Right lobe of liver (tissue), 6 donors: ENCODE measurements around the gene CDK8. TPM values are rescaled to one million over a fixed set of nuclear protein-coding genes. Genes with fewer than 3 reads are reported as not detected.
A peak's percentile ranks its signal among the peaks of the same experiment; 100 is the strongest.

Experiments used
- ATAC-seq, 4 donors: fragments of 200-7000 bp; cut with Tn5 transposase; one replicate each; pipeline ENCODE4 v1.9.1; 2020; ENCODE audit warnings: mild to moderate bottlenecking in 4 of 4, moderate library complexity in 4 of 4
- DNase-seq, 3 donors: peaks; one replicate each; pipeline ENCODE4 v3.0.0-alpha.2; 2020
- H3K27ac ChIP-seq, 3 donors: fragments of 200-600 bp; one replicate each; pipeline ENCODE4 v1.8.0; 2022
- H3K27me3 ChIP-seq, 2 donors: fragments of 200-600 bp; one replicate each; pipeline ENCODE4 v1.8.0; 2022
- H3K36me3 ChIP-seq, 4 donors: fragments of 200-600 bp; sonication (generic) in 1 of 4; one replicate each; pipeline versions ENCODE4 v1.5.1 to v1.8.0; 2017 to 2022; ENCODE audit warnings: control low read depth in 1 of 4
- H3K4me1 ChIP-seq, 4 donors: fragments of 200-600 bp; sonication (generic) in 1 of 4; one replicate each; pipeline versions ENCODE4 v1.5.1 to v1.8.0; 2017 to 2022; ENCODE audit warnings: control low read depth in 1 of 4
- H3K4me3 ChIP-seq, 3 donors: fragments of 200-600 bp; one replicate each; pipeline ENCODE4 v1.8.0; 2022
- H3K9me3 ChIP-seq, 4 donors: fragments of 200-600 bp; sonication (generic) in 1 of 4; one replicate each; pipeline versions ENCODE4 v1.5.1 to v1.8.0; 2017 to 2022; ENCODE audit warnings: control low read depth in 1 of 4
- POLR2A ChIP-seq: fragments of 450-650 bp; IDR thresholded peaks from one replicate; pipeline ENCODE4 v1.6.1; 2017; ENCODE audit warnings: antibody characterized with exemption, mild to moderate bottlenecking
- WGBS: methylation state at CpG from one replicate; pipeline ENCODE4 v1.1.6; 2018; ENCODE audit warnings: low coverage, low lambda C conversion rate; ENCODE audit not compliant: insufficient coverage; ENCODE audit errors: missing lambda C conversion rate; 5-methylcytosine and 5-hydroxymethylcytosine counted together
- intact Hi-C, 2 donors: fragments of 100-400 bp; cut with DNase I; formaldehyde crosslinking; loops; one replicate each; pipeline versions ENCODE4 v1.11.2 to v1.14.1; 2022
- total RNA-seq, 6 experiments: library from RNA; depleted of rRNA in 2 of 6; stranded (reverse); fragments of >200 nt in 2 of 6; fragmentation: NEBNext Ultra II Directional in 3 of 6; extraction: Animal tissue kit (Norgen Biotek cat#: 25700) in 3 of 6; gene quantifications; one replicate each; pipeline versions ENCODE4 v1.1.0 to v1.2.4, GENCODE V29; 2016 to 2023
- TF ChIP-seq, protein P1 (sequence below), 4 donors: fragments of 200-600 bp in 3 of 4; fragments of 450-650 bp in 1 of 4; IDR thresholded peaks; one replicate each; pipeline versions ENCODE4 v1.5.1 to v1.8.0; 2016 to 2022; ENCODE audit warnings: antibody characterized with exemption in 4 of 4, mild to moderate bottlenecking in 2 of 4
- donor health status: DM: no; HTN: yes; CAD: no.
- donor health status: DM: no; HTN: no; CAD: no.
- donor health status: DM: no; HTN: no; CAD: no.
- donor health status: DM: no; HTN: yes; CAD: no.
- donor health status: DM: no; HTN: yes; CAD: no.

Gene CDK8
- total RNA-seq, 6 experiments from 2014 or later, result 6.2 to 10.5 (median 7.7) TPM

DNA sequence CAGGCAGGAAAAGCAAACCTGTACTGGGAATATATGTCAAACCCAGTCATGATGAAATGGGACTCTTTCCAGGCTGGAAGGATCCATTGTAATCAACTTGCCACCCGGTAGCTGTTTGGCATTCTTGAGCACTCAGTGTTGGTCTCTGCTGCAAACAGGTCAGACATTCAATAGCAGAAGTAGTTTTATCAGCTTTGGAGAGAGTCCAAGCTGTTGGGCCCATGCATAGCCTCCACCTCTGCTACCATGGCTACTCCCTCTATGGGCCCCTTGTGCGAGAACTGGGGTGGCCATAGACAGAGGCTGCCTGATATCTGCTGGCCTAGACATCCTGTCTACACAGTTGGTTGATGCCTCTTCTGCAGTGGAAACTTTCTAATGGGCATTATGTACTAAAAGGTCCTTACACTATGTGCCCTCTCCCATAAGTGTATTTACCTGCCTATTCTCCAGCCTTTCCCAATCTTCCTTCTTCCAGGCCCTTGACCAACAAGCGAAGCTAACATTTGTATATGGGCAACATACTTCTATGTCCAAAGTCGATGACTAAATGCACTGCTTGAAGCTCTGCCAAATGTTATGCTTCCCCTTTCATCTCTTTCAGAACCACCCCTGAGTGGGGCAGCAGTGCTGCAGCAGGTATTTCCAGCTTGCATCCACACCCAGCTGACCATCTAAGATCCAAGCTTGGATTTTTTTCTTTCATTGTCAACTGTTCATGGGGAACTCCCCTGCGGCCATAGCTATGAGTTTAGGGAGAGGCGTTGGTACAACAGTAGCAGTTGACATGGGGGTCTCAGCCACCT lies 26.6 kb upstream of the CDK8 start:
- H3K27me3 ChIP-seq, result no peaks in the 10 kb centered on the region
- DNase-seq, result no peak
- no peak overlapping the region for H3K4me3 ChIP-seq
- 76% methylated on average over 4 of the region's 6 CpGs for WGBS
- intact Hi-C loops, result no loop called here
- H3K27ac ChIP-seq, result no peak overlapping the region
- ATAC-seq, result no peak
- H3K36me3 ChIP-seq, result no peaks in the 10 kb centered on the region
- peaks cover 0 to 6% (median 0%) of the 10 kb centered on the region in 4 donors for H3K4me1 ChIP-seq
- H3K9me3 ChIP-seq, result no peaks in the 10 kb centered on the region
- TF ChIP-seq POLR2A, result no peak
- TF ChIP-seq, protein P1, sequence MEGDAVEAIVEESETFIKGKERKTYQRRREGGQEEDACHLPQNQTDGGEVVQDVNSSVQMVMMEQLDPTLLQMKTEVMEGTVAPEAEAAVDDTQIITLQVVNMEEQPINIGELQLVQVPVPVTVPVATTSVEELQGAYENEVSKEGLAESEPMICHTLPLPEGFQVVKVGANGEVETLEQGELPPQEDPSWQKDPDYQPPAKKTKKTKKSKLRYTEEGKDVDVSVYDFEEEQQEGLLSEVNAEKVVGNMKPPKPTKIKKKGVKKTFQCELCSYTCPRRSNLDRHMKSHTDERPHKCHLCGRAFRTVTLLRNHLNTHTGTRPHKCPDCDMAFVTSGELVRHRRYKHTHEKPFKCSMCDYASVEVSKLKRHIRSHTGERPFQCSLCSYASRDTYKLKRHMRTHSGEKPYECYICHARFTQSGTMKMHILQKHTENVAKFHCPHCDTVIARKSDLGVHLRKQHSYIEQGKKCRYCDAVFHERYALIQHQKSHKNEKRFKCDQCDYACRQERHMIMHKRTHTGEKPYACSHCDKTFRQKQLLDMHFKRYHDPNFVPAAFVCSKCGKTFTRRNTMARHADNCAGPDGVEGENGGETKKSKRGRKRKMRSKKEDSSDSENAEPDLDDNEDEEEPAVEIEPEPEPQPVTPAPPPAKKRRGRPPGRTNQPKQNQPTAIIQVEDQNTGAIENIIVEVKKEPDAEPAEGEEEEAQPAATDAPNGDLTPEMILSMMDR (IDR thresholded peaks at IDR 0.05), result no peak

DNA sequence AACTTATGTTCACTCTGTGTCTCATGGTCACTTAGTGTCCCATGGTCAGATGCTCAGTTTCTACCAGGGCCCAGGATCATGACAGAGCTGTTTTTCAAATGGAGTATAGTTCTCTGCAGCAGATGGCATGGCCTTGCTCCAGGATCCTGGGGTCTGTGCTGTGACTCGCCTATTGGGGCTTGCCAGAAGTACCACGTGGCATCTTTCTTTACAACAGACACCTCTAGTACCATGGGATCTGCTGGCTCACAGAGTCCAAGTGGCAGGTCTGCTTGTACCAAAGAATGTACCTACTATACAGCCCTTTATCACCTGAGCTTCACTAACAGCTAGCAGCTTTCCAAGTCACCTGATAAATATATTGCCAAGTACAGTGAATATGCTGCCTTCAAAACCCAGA lies 25.8 kb upstream of the CDK8 start:
- H3K27ac ChIP-seq, result no peak overlapping the region
- H3K9me3 ChIP-seq, result no peaks in the 10 kb centered on the region
- intact Hi-C loops, result no loop called here
- H3K36me3 ChIP-seq, result no peaks in the 10 kb centered on the region
- no peaks in the 10 kb centered on the region for H3K4me1 ChIP-seq
- DNase-seq (no peak), ATAC-seq (no peak)
- WGBS, result 71% methylated on average over 1 of the region's 2 CpGs
- H3K27me3 ChIP-seq, result no peaks in the 10 kb centered on the region
- TF ChIP-seq, protein P1 (IDR thresholded peaks at IDR 0.05), result no peak
- no peak overlapping the region for H3K4me3 ChIP-seq

DNA sequence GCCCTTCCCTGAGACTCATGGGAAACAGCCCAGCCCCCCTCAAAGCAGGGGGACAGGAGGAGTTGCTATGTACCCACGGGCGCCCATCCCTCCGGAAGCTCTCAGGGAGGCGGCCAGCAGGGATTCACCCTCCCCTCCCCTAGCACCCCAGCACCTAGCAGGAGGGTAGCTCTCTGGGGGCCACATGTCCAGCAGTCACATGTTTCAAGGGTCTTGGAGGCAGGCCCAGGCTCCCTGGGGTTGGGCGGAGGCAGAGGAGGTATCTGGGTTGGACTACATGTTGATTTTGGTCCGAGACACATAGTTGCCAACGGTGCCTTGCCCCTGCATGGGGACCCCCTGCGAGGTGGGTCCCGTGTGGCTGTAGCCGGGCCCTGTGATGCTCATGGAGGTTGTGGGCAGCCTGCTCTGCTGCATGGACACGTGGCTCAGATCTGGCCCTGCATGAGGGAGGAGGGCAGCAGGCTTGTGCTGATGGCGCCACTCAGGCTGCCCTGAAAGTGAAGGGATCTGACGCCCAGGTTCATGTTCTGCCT lies 24.8 kb upstream of the CDK8 start:
- H3K27me3 ChIP-seq, result no peaks in the 10 kb centered on the region
- H3K9me3 ChIP-seq, result no peaks in the 10 kb centered on the region
- H3K4me3 ChIP-seq, result no peak overlapping the region
- no peak for TF ChIP-seq POLR2A
- no peaks in the 10 kb centered on the region for H3K4me1 ChIP-seq
- H3K36me3 ChIP-seq, result no peaks in the 10 kb centered on the region
- intact Hi-C loops, result no loop called here
- ATAC-seq (peak in 1 of 4 donors; percentile 28), DNase-seq (no peak)
- no peak overlapping the region for H3K27ac ChIP-seq
- 80% methylated on average over 7 of the region's 13 CpGs for WGBS

DNA sequence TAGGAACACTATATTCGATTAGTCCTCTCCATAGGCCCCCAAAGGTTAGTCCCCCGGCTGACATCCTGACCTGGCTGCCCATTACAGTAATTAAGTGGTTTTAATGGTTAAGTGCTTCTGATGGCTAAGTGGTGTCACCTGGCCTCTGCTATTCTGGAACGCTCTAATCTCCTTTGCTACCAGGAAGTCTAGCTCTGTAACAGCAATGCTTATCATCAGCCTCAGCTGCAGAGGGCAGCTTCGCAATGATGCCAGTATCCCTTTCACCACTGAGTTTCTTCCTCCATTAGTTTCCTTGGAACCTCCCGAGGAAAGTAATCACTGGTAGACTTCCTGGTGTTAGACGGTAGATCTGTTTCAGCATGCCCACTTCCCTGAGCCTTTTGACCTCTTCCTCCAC lies 23.2 kb upstream of the CDK8 start:
- H3K4me3 ChIP-seq, result no peak overlapping the region
- 65% methylated on average over 6 of the region's 6 CpGs for WGBS

DNA sequence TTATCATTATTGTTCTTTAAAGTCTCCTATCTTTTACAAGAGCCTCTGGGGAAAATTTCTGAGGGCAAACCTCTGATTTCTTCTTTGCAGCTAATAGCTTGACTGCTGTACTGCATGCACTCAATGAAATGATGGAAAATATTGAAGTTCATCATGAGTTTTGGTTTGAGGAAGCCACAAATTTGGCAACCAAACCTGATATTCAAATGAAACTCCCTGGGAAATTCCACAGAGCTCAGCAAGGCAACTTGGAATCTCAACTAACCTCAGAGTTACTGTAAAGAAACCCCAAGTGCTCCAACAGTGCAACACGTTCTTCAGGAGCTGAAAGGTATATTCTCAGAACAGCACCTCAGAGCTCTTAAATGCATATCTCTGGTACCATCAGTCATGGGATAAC lies 17.6 kb upstream of the CDK8 start:
- no peak overlapping the region for H3K27ac ChIP-seq
- H3K9me3 ChIP-seq, result no peaks in the 10 kb centered on the region
- H3K36me3 ChIP-seq, result no peaks in the 10 kb centered on the region
- DNase-seq (no peak), ATAC-seq (no peak)
- TF ChIP-seq POLR2A, result no peak
- TF ChIP-seq, protein P1 (IDR thresholded peaks at IDR 0.05), result no peak
- H3K4me1 ChIP-seq, result no peaks in the 10 kb centered on the region
- no peak overlapping the region for H3K4me3 ChIP-seq
- intact Hi-C loops, result no loop called here
- 60% methylated on average over 1 of the region's 1 CpG for WGBS
- no peaks in the 10 kb centered on the region for H3K27me3 ChIP-seq

More for the DNA sequence above, 23.2 kb upstream of the CDK8 start:
- Histone ChIP-seq H3K9me3 (no peaks in the 10 kb centered on the region), H3K36me3 (no peaks in the 10 kb centered on the region), H3K4me1 (no peaks in the 10 kb centered on the region), H3K27ac (no peak overlapping the region), H3K27me3 (no peaks in the 10 kb centered on the region)
- no peak for ATAC-seq
- no peak for DNase-seq
- no peak for TF ChIP-seq POLR2A
- TF ChIP-seq, protein P1 (IDR thresholded peaks at IDR 0.05), result no peak
- intact Hi-C loops, result no loop called here
